Epithelial cell of esophagus (primary cell): Measurements from ENCODE around the gene UBA52.
"Not testable (repeated sequence)": the region's sequence is repeated elsewhere in the genome, so short reads cannot be mapped to it uniquely, and the experiment has no call there.

ENCODE experiments used
- DNase-seq: peaks from one replicate; pipeline ENCODE4 v3.0.0; 2010; ENCODE audit warnings: low read depth
- H3K4me3 ChIP-seq: 2 replicates; pipeline ENCODE4 v1.5.1; 2011; ENCODE audit warnings: mild to moderate bottlenecking, low read length, control low read depth
- TF ChIP-seq, protein P1 (sequence below): IDR thresholded peaks from 2 replicates; pipeline ENCODE4 v1.5.1; 2011; ENCODE audit warnings: low read depth, mild to moderate bottlenecking, low read length, control low read depth, inconsistent platforms; ENCODE audit not compliant: insufficient read depth; ENCODE audit errors: missing control alignments

UBA52 gene

DNA sequence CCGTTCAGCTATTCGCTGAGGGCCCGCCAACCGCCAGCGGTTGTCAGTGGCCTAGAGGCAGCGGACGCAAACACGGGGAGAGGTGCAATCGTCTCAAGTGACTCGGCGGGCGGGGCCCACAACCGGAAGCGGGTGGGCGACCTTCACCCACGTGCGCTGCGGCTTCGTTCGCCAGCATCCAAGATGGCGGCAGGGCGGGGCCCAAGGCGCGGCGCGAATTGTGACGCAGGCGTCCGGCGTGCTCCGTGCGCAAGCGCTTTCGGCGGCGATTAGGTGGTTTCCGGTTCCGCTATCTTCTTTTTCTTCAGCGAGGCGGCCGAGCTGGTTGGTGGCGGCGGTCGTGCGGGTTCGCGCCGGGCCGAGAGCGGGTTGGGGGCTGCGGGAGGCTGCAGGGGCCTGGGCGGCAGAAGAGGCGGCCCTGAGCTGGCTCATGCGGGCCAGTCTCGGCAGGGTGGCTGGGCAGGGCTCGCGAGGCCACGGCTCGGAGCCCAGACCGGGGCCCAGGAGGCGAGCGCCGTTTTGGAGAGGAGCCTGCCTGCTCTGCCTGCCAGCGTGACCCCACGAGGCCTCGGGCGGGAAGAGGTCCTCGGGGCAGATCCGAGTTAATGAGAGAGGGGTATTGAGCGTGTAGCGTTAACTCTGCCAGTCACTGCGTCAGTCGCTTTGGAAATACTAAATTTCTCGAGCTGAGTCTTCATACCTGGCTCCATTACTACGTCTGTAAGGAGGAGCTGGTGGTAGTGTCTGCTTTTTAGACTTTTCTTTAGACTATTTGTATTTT lies at the start of gene UBA52:
UBA52 (plus strand) TSS at position 294 of the 781 bp plus-strand sequence. CDS start 1,444 bp downstream, outside the sequence.
- TF ChIP-seq, protein P1, sequence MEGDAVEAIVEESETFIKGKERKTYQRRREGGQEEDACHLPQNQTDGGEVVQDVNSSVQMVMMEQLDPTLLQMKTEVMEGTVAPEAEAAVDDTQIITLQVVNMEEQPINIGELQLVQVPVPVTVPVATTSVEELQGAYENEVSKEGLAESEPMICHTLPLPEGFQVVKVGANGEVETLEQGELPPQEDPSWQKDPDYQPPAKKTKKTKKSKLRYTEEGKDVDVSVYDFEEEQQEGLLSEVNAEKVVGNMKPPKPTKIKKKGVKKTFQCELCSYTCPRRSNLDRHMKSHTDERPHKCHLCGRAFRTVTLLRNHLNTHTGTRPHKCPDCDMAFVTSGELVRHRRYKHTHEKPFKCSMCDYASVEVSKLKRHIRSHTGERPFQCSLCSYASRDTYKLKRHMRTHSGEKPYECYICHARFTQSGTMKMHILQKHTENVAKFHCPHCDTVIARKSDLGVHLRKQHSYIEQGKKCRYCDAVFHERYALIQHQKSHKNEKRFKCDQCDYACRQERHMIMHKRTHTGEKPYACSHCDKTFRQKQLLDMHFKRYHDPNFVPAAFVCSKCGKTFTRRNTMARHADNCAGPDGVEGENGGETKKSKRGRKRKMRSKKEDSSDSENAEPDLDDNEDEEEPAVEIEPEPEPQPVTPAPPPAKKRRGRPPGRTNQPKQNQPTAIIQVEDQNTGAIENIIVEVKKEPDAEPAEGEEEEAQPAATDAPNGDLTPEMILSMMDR: no peak
- H3K4me3 ChIP-seq: peak within 1 kb of the TSS; percentile 98
- peak; percentile 99 for DNase-seq

DNA sequence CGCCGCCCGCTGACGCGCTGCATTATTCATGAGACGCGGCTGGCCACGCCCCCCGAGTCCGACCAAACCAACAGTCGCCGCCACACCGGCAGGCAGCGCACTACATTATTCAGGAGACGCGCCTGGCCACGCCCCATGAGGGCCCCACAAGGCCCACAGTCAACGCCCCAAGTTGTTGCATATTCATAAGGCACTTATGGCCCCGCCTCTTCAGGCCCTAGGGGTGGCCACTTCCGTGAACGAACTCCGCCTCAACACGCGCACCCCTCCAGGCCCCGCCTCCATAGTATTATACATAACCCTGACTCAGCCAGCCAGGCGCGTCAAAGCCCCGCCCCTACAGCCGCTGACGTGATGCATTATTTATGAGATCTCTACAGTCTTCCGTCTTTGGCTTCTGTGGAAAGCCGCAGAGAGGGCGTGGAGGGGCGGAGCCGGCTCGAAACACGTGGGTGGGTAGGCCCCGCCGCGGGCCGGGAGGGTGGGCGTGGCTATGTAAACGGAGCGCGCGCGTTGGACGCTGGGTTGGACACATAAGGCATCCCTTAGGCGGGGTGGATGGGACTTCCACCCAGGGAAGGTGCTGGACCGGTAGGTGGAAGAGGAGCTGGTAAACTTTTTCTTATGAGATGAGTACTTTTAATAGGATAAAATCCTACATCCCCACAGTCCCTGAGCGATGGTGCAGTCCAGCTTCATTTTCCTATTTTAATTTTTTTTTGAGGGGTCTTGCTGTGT lies 49.4 kb upstream of the UBA52 start:
- peak overlapping the region; percentile 83 for H3K4me3 ChIP-seq
- peak; percentile 100 for DNase-seq
- TF ChIP-seq, protein P1: peak; percentile 28

DNA sequence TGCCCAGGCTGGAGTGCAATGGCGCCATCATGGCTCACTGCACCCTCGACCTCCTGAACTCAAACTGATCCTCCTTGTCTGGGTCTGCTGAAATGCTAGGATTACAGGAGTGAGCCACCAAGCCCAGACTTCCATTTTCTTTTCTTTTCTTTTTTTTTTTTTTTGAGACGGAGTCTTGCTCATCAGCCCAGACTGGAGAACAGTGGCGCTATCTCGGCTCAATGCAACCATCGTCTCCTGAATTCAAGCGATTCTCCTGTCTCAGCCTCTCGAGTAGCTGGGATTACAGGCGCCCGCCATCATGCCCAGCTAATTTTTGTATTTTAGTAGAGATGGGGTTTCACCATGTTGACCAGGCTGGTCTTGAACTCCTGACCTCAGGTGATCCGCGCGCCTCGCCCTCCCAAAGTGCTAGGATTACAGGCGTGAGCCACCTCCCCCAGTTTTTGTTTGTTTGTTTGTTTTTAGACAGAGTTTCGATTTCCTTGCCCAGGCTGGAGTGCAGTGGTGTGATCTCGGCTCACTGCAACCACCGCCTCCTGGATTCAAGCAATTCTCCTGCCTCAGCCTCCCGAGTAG lies 48.7 kb upstream of the UBA52 start:
- peak overlapping the region; percentile 11 for H3K4me3 ChIP-seq
- DNase-seq: not testable (repeated sequence)

DNA sequence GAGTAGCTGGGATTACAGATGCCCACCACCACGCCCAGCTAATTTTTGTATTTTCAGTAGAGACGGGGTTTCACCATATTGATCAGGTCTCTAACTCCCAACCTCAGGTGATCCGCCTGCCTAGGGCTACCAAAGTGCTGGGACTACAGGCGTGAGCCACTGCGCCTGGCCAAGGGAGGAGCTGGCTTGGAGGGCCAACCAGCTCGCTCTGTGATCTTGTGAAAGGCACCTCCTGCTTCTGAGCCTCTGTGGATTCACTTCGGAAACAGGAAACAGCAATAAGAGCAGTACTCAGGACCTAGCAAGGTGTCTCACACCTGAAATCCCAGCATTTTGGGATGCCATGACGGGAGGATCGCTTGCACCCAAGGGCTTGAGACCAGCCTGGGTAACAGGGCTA lies 47.8 kb upstream of the UBA52 start:
- TF ChIP-seq, protein P1: no peak

DNA sequence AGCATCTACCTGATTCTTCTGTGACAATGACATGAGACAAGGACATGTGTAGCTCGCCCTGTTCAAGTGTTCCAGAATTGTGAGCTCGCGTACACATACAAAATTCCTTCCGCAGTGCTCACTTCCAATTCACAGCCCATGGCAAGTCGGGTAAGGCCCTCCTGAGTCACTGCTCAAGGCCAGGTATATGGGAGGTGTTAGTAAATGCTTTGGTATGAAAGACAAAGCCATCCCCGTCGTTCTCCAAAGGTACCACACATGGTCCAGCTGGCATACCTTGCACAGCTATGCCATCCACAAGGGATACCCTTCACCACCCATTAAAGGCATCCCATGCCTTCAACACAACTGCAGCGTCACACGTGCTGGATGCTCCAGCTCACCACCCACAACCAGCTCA lies 45.3 kb upstream of the UBA52 start:
- no peak overlapping the region for H3K4me3 ChIP-seq
- peak; percentile 98 for DNase-seq
- TF ChIP-seq, protein P1: no peak

More for the DNA sequence above, 47.8 kb upstream of the UBA52 start:
- H3K4me3 ChIP-seq: no peak overlapping the region
- DNase-seq: no peak

DNA sequence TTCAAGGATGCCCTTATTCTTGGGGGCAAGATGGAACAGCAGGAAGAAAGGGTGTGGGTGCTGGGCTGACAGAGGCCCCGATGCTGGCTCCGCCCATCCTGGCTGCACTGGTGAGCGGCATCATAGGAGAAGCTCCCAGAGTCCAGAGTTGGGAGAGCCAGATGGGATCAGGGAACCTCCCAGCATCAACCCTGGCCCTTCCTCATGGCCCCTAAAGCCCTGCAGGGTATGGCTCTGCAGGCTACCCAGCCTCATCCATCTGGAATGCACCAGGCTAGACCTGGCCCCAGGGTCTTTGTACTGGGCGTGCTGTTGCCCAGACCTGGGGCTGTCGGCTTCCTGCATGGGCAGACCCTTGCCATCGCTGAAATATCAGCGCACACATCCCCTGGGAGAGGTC lies 41.9 kb upstream of the UBA52 start:
- no peak for DNase-seq
- TF ChIP-seq, protein P1: no peak
- no peak overlapping the region for H3K4me3 ChIP-seq

DNA sequence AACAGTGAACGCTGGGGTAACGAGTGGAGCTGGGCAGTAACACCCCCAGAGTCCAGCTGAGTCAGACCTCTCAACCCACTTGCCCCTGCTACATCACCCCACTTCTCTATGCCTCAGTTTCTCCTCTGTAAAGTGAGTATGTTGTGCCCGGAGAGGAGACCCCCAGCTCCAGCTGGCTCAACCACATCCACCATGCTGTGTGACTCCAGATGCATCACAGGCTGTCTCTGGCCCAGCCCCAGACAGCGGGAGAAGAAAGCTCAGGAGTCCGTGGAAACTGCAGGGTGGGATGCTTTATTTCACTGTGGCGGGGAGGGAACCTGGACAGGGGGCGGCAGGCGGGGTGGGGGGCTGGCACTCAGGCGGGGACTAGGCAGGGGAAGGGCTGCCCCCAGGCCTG lies 40.2 kb upstream of the UBA52 start:
- DNase-seq: no peak
- TF ChIP-seq, protein P1: no peak

More for the DNA sequence above, 40.2 kb upstream of the UBA52 start:
- no peak overlapping the region for H3K4me3 ChIP-seq
